ENCODE data around the gene CD99.

- TF ChIP-seq CTCF (conservative IDR thresholded peaks at IDR 0.05; ENCODE audit: low read depth in 2 of 2) (no peak), REST (IDR thresholded peaks at IDR 0.05; ENCODE audit: unreplicated experiment) (no peak)
Measured at GRCh38 chrX:2718821-2719220, 27.7 kb downstream of the CD99 start.
